K562 (cell line): Measurements from ENCODE around the gene TAS2R16. TPM values are rescaled to one million over a fixed set of nuclear protein-coding genes. Genes with fewer than 3 reads are reported as not detected.

ENCODE experiments used
- polyA plus RNA-seq, 8 experiments: library from polyadenylated mRNA; depleted of rRNA in 4 of 8; stranded (reverse) in 5 of 8; unstranded in 3 of 8; fragments of >200 nt; fragmentation: Nextera tagmentation in 2 of 8; fragmentation: Illumina TruSeq in 1 of 8; extraction: Ambion mirVana in 2 of 8; extraction: Trizol in 1 of 8; gene quantifications; 2 replicates each; pipeline versions ENCODE4 v1.2.1 to v1.2.3, GENCODE V29; 2011 to 2014; ENCODE audit warnings: inconsistent platforms in 1 of 8, missing spikeins in 1 of 8
- total RNA-seq, 7 experiments: library from RNA; depleted of rRNA in 6 of 7; stranded (reverse); fragments of >200 nt in 6 of 7; fragmentation: Illumina TruSeq in 2 of 7; extraction: Trizol in 2 of 7; gene quantifications; 2 replicates each; pipeline versions ENCODE4 v1.2.1 to v1.2.3, GENCODE V29; 2011 to 2021; ENCODE audit warnings: low replicate concordance in 1 of 7
- TF ChIP-seq, protein P1 (sequence below): fragments of 250-450 bp; sonication (Bioruptor Pico); IDR thresholded peaks from 2 replicates; pipeline ENCODE4 v1.9.0; 2021; ENCODE audit warnings: mild to moderate bottlenecking, inconsistent platforms

TAS2R16 gene
- total and polyA plus RNA-seq, 9 of the 15 experiments (the other 6 are each of a cell fraction or from before 2014, with no cell fraction given): not detected

DNA sequence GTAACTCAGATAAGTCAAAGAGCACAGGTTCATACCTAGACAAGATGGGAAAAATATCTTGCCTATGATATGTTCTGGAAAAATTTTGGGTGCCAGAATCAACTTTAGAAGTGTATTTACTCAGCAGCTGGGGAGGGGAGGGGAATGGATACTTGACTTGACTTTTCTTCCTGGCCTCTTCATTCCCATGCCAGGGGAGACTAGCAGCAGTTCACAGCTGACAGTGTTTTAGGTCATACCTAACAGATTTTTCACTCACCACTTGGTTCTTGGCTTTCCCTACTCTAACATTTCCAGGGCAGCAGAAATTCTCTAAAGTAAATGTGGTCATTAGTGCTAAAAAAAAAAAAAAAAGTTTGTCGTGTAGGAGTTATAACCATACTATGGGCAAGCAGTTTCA is 46.3 kb downstream of the TAS2R16 start (continued):
- TF ChIP-seq, protein P1, sequence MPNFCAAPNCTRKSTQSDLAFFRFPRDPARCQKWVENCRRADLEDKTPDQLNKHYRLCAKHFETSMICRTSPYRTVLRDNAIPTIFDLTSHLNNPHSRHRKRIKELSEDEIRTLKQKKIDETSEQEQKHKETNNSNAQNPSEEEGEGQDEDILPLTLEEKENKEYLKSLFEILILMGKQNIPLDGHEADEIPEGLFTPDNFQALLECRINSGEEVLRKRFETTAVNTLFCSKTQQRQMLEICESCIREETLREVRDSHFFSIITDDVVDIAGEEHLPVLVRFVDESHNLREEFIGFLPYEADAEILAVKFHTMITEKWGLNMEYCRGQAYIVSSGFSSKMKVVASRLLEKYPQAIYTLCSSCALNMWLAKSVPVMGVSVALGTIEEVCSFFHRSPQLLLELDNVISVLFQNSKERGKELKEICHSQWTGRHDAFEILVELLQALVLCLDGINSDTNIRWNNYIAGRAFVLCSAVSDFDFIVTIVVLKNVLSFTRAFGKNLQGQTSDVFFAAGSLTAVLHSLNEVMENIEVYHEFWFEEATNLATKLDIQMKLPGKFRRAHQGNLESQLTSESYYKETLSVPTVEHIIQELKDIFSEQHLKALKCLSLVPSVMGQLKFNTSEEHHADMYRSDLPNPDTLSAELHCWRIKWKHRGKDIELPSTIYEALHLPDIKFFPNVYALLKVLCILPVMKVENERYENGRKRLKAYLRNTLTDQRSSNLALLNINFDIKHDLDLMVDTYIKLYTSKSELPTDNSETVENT: no peak

Other genes starting within 250 kb of the TAS2R16 start
- 0.04 and 0.14 TPM in 2 replicates for gene CADPS2, start 109.2 kb downstream of the TAS2R16 start, total RNA-seq (2014; rRNA removed)
- gene CADPS2, start 109.2 kb downstream of the TAS2R16 start, total RNA-seq (2014; rRNA removed; fragmentation: Illumina TruSeq; extraction: Trizol): 0.11 and 0.16 TPM in 2 replicates
- gene CADPS2, start 109.2 kb downstream of the TAS2R16 start, total RNA-seq (2015; rRNA removed; fragmentation: Illumina TruSeq; extraction: Trizol): 0.04 and 0.08 TPM in 2 replicates
- 0.04 and 0.18 TPM in 2 replicates for gene CADPS2, start 109.2 kb downstream of the TAS2R16 start, total RNA-seq (2021)
- 0.04 TPM in 1 of 2 replicates, not detected in the other for gene CADPS2, start 109.2 kb downstream of the TAS2R16 start, polyA plus RNA-seq (2011; rRNA removed)
- gene CADPS2, start 109.2 kb downstream of the TAS2R16 start, polyA plus RNA-seq (2014; fragmentation: Illumina TruSeq; extraction: Trizol): 0.07 and 0.11 TPM in 2 replicates
- gene CADPS2, start 109.2 kb downstream of the TAS2R16 start, polyA plus RNA-seq (2014; fragmentation: Nextera tagmentation; extraction: Ambion mirVana): under 1 TPM in 1 of 2 experiments, not detected in 1; 0.03 TPM
- gene CADPS2, start 109.2 kb downstream of the TAS2R16 start, polyA plus RNA-seq (2014; rRNA removed): 0.03 and 0.08 TPM in 2 replicates
- gene SLC13A1, start 204.3 kb upstream of the TAS2R16 start, total RNA-seq (2014; rRNA removed): not detected in 2 replicates
- gene SLC13A1, start 204.3 kb upstream of the TAS2R16 start, total RNA-seq (2014; rRNA removed; fragmentation: Illumina TruSeq; extraction: Trizol): not detected in 2 replicates
- not detected in 2 replicates for gene SLC13A1, start 204.3 kb upstream of the TAS2R16 start, total RNA-seq (2015; rRNA removed; fragmentation: Illumina TruSeq; extraction: Trizol)
- gene SLC13A1, start 204.3 kb upstream of the TAS2R16 start, total RNA-seq (2021): 0.04 TPM in 1 of 2 replicates, not detected in the other
- not detected in 2 replicates for gene SLC13A1, start 204.3 kb upstream of the TAS2R16 start, polyA plus RNA-seq (2011; rRNA removed)
- gene SLC13A1, start 204.3 kb upstream of the TAS2R16 start, polyA plus RNA-seq (2014; fragmentation: Illumina TruSeq; extraction: Trizol): not detected in 2 replicates
- not detected for gene SLC13A1, start 204.3 kb upstream of the TAS2R16 start, polyA plus RNA-seq (2014; fragmentation: Nextera tagmentation; extraction: Ambion mirVana)
- gene SLC13A1, start 204.3 kb upstream of the TAS2R16 start, polyA plus RNA-seq (2014; rRNA removed): not detected in 2 replicates